Stimulated activated CD4-positive, alpha-beta T cell treated with anti-CD3 and anti-CD28 coated beads, Interleukin-12 subunit alpha, Interleukin-12 subunit beta, amount 100 ng/mL, for 4 hours (primary cell): ENCODE measurements around the gene CFAP70.

Experiments
- DNase-seq: peaks from one replicate; pipeline ENCODE4 v3.0.0-alpha.2; 2020

The CFAP70 gene

GRCh38 chr10:73210395-73211105 is 148.1 kb downstream of the CFAP70 start:
- no peak for DNase-seq

GRCh38 chr10:73209705-73210104 is 149.0 kb downstream of the CFAP70 start:
- DNase-seq: no peak

- DNase-seq: no peak
These were observed 150.8 kb downstream of the CFAP70 start for GRCh38 chr10:73207883-73208282.

GRCh38 chr10:73206385-73206784 is 152.3 kb downstream of the CFAP70 start:
- DNase-seq: no peak

GRCh38 chr10:73205890-73206289 is 152.8 kb downstream of the CFAP70 start:
- DNase-seq: no peak

- DNase-seq: no peak
These were observed 153.6 kb downstream of the CFAP70 start for GRCh38 chr10:73205081-73205480.
